Activated CD4-positive, alpha-beta T cell treated with anti-CD3 and anti-CD28 coated beads for 48 hours (primary cell): ENCODE measurements around the gene PRPF8.
A peak's percentile ranks its signal among the peaks of the same experiment; 100 is the strongest.
"Not testable (repeated sequence)": the region's sequence is repeated elsewhere in the genome, so short reads cannot be mapped to it uniquely, and the experiment has no call there.

Source experiments
- DNase-seq: peaks from one replicate; pipeline ENCODE4 v3.0.0-alpha.2; 2020

Gene PRPF8

GRCh38 chr17:1716076-1716911, 31.6 kb upstream of the PRPF8 start:
- peak; percentile 100 for DNase-seq

GRCh38 chr17:1715803-1716075, 31.1 kb upstream of the PRPF8 start:
- DNase-seq: no peak

GRCh38 chr17:1714980-1715802, 30.5 kb upstream of the PRPF8 start:
- peak; percentile 58 for DNase-seq

GRCh38 chr17:1714427-1714979, 29.8 kb upstream of the PRPF8 start:
- peak; percentile 47 for DNase-seq

GRCh38 chr17:1713878-1714426, 29.3 kb upstream of the PRPF8 start:
- no peak for DNase-seq

GRCh38 chr17:1713160-1713877, 28.7 kb upstream of the PRPF8 start:
- no peak for DNase-seq

GRCh38 chr17:1712271-1712670, 27.6 kb upstream of the PRPF8 start:
- no peak for DNase-seq

GRCh38 chr17:1711804-1712203, 27.1 kb upstream of the PRPF8 start:
- no peak for DNase-seq

- no peak for DNase-seq
These were observed 26.3 kb upstream of the PRPF8 start for GRCh38 chr17:1710807-1711553.

GRCh38 chr17:1709971-1710806, 25.5 kb upstream of the PRPF8 start, which contains the start of gene TLCD2:
TSS of gene TLCD2 (minus strand) at chr17:1710377. CDS start at chr17:1710242, 135 bp downstream.
- DNase-seq: no peak

- DNase-seq: no peak
These were observed 24.8 kb upstream of the PRPF8 start for GRCh38 chr17:1709403-1709951.

GRCh38 chr17:1708791-1709346, 24.2 kb upstream of the PRPF8 start:
- DNase-seq: not testable (repeated sequence)

GRCh38 chr17:1707107-1707506, 22.4 kb upstream of the PRPF8 start:
- DNase-seq: no peak

- no peak for DNase-seq
These were observed 20.3 kb upstream of the PRPF8 start for GRCh38 chr17:1705004-1705403.

- no peak for DNase-seq
These were observed 18.4 kb upstream of the PRPF8 start for GRCh38 chr17:1703063-1703462.

- DNase-seq: not testable (repeated sequence)
These were observed 15.2 kb upstream of the PRPF8 start for GRCh38 chr17:1699891-1700290.

- DNase-seq: no peak
These were observed 13.0 kb upstream of the PRPF8 start for GRCh38 chr17:1697681-1698080.

GRCh38 chr17:1695365-1695764, 10.7 kb upstream of the PRPF8 start:
- DNase-seq: no peak

- no peak for DNase-seq
These were observed 8.7 kb upstream of the PRPF8 start for GRCh38 chr17:1693339-1693738.

GRCh38 chr17:1690544-1691221, 6.0 kb upstream of the PRPF8 start:
- no peak for DNase-seq
